Glutamatergic neuron (in vitro differentiated cells): ENCODE results near the gene ACP7. TPM values are rescaled to one million over a fixed set of nuclear protein-coding genes. Genes with fewer than 3 reads are reported as not detected.

Experiments
- DNase-seq: peaks from one replicate; pipeline ENCODE4 v3.0.0; 2022
- H3K27ac Mint-ChIP-seq: one replicate; pipeline ENCODE4 v1.8.0; 2020; ENCODE audit warnings: mild to moderate bottlenecking, mixed read lengths, inconsistent platforms; ENCODE audit not compliant: unreplicated experiment
- H3K27me3 Mint-ChIP-seq: one replicate; pipeline ENCODE4 v1.8.0; 2020; ENCODE audit warnings: mild to moderate bottlenecking, moderate library complexity, mixed read lengths, inconsistent platforms; ENCODE audit not compliant: unreplicated experiment
- H3K36me3 Mint-ChIP-seq: one replicate; pipeline ENCODE4 v1.8.0; 2020; ENCODE audit warnings: mild to moderate bottlenecking, mixed read lengths, inconsistent platforms; ENCODE audit not compliant: unreplicated experiment
- H3K4me1 Mint-ChIP-seq: one replicate; pipeline ENCODE4 v1.8.0; 2020; ENCODE audit warnings: mild to moderate bottlenecking, low read depth, mixed read lengths, inconsistent platforms; ENCODE audit not compliant: unreplicated experiment
- H3K4me3 Mint-ChIP-seq: one replicate; pipeline ENCODE4 v1.8.0; 2020; ENCODE audit warnings: mild to moderate bottlenecking, mixed read lengths, inconsistent platforms; ENCODE audit not compliant: unreplicated experiment
- H3K9me3 Mint-ChIP-seq: one replicate; pipeline ENCODE4 v1.8.0; 2020; ENCODE audit warnings: mild to moderate bottlenecking, moderate library complexity, mixed read lengths, inconsistent platforms; ENCODE audit not compliant: unreplicated experiment
- CTCF ChIP-seq: fragments of 200-600 bp; sonication (generic); IDR thresholded peaks from one replicate; pipeline ENCODE4 v1.5.0; 2021; ENCODE audit not compliant: partially characterized antibody, unreplicated experiment
- total RNA-seq: library from RNA; stranded (reverse); fragmentation: NEBNext Ultra II Directional; extraction: Animal tissue kit (Norgen Biotek cat#: 25700); gene quantifications from one replicate; pipeline ENCODE4 v1.2.1, GENCODE V29; 2021; ENCODE audit not compliant: unreplicated experiment

The ACP7 gene
- total RNA-seq, 1 donor from 2014 or later = not detected

- no peak for TF ChIP-seq CTCF
- no peaks in the 10 kb centered on the region for H3K27me3 Mint-ChIP-seq
- peaks cover 7% of the 10 kb centered on the region for H3K36me3 Mint-ChIP-seq
- no peaks in the 10 kb centered on the region for H3K4me1 Mint-ChIP-seq
- no peak overlapping the region for H3K4me3 Mint-ChIP-seq
- H3K27ac Mint-ChIP-seq = no peak overlapping the region
- H3K9me3 Mint-ChIP-seq = peaks cover 1% of the 10 kb centered on the region
- no peak for DNase-seq
These were observed 30.7 kb upstream of the ACP7 start for GRCh38 chr19:39053276-39054090.

- Mint-ChIP-seq H3K27ac (no peak overlapping the region), H3K4me3 (no peak overlapping the region), H3K27me3 (no peaks in the 10 kb centered on the region), H3K36me3 (peaks cover 7% of the 10 kb centered on the region), H3K9me3 (peaks cover 1% of the 10 kb centered on the region), H3K4me1 (no peaks in the 10 kb centered on the region)
- TF ChIP-seq CTCF = no peak
- DNase-seq = no peak
These were observed 30.1 kb upstream of the ACP7 start for GRCh38 chr19:39054091-39054470.

- TF ChIP-seq CTCF = no peak
- no peaks in the 10 kb centered on the region for H3K4me1 Mint-ChIP-seq
- no peaks in the 10 kb centered on the region for H3K27me3 Mint-ChIP-seq
- peaks cover 7% of the 10 kb centered on the region for H3K36me3 Mint-ChIP-seq
- no peak overlapping the region for H3K4me3 Mint-ChIP-seq
- peak overlapping the region; percentile 11 for H3K27ac Mint-ChIP-seq
- H3K9me3 Mint-ChIP-seq = peaks cover 1% of the 10 kb centered on the region
- DNase-seq = no peak
These were observed 26.6 kb upstream of the ACP7 start for GRCh38 chr19:39057615-39058014.

- DNase-seq = no peak
- no peaks in the 10 kb centered on the region for H3K9me3 Mint-ChIP-seq
- H3K27ac Mint-ChIP-seq = no peak overlapping the region
- H3K4me3 Mint-ChIP-seq = no peak overlapping the region
- TF ChIP-seq CTCF = no peak
- H3K4me1 Mint-ChIP-seq = no peaks in the 10 kb centered on the region
- no peaks in the 10 kb centered on the region for H3K27me3 Mint-ChIP-seq
- H3K36me3 Mint-ChIP-seq = peaks cover 7% of the 10 kb centered on the region
These were observed 24.9 kb upstream of the ACP7 start for GRCh38 chr19:39059302-39059701.

GRCh38 chr19:39060171-39060570 is 24.0 kb upstream of the ACP7 start:
- Mint-ChIP-seq H3K4me1 (no peaks in the 10 kb centered on the region), H3K4me3 (no peak overlapping the region), H3K27ac (no peak overlapping the region), H3K27me3 (no peaks in the 10 kb centered on the region), H3K36me3 (no peaks in the 10 kb centered on the region), H3K9me3 (no peaks in the 10 kb centered on the region)
- DNase-seq = no peak
- TF ChIP-seq CTCF = no peak
